ENCODE data around the gene DGUOK. TPM values are rescaled to one million over a fixed set of nuclear protein-coding genes. Genes with fewer than 3 reads are reported as not detected.
A peak's percentile ranks its signal among the peaks of the same experiment; 100 is the strongest.
"Not testable (repeated sequence)": the region's sequence is repeated elsewhere in the genome, so short reads cannot be mapped to it uniquely, and the experiment has no call there.

The DGUOK gene
- 45.7 TPM for total RNA-seq

GRCh38 chr2:73926493-73927327 is at the start of gene DGUOK:
Gene DGUOK (plus strand): TSS chr2:73926880. CDS start chr2:73926911, 31 bp downstream.
- peak; percentile 93 for DNase-seq

- DNase-seq: no peak
Measured at GRCh38 chr2:73877071-73877802, 49.4 kb upstream of the DGUOK start.

GRCh38 chr2:73877984-73878383 is 48.7 kb upstream of the DGUOK start:
- not testable (repeated sequence) for DNase-seq

GRCh38 chr2:73885406-73885805 is 41.3 kb upstream of the DGUOK start:
- no peak for DNase-seq

- DNase-seq: no peak
Measured at GRCh38 chr2:73886357-73886756, 40.3 kb upstream of the DGUOK start.

- not testable (repeated sequence) for DNase-seq
Measured at GRCh38 chr2:73887596-73888353, 38.9 kb upstream of the DGUOK start.

GRCh38 chr2:73888388-73888787 is 38.3 kb upstream of the DGUOK start:
- no peak for DNase-seq

- no peak for DNase-seq
Measured at GRCh38 chr2:73889206-73889605, 37.5 kb upstream of the DGUOK start.

- DNase-seq: no peak
Measured at GRCh38 chr2:73890301-73891092, 36.2 kb upstream of the DGUOK start.

- no peak for DNase-seq
Measured at GRCh38 chr2:73891276-73891901, 35.3 kb upstream of the DGUOK start.

GRCh38 chr2:73892631-73893329 is 33.9 kb upstream of the DGUOK start, which contains the start of gene ACTG2:
Gene ACTG2 (plus strand): TSS chr2:73893008. CDS start chr2:73901312, 8,304 bp downstream.
- no peak for DNase-seq

- DNase-seq: no peak
Measured at GRCh38 chr2:73893764-73894474, 32.8 kb upstream of the DGUOK start.

- no peak for DNase-seq
Measured at GRCh38 chr2:73894475-73894850, 32.2 kb upstream of the DGUOK start.

GRCh38 chr2:73894877-73895276 is 31.8 kb upstream of the DGUOK start:
- no peak for DNase-seq

- no peak for DNase-seq
Measured at GRCh38 chr2:73895473-73895872, 31.2 kb upstream of the DGUOK start.

- DNase-seq: no peak
Measured at GRCh38 chr2:73896362-73897239, 30.1 kb upstream of the DGUOK start.

GRCh38 chr2:73897240-73897583 is 29.5 kb upstream of the DGUOK start:
- DNase-seq: no peak

- no peak for DNase-seq
Measured at GRCh38 chr2:73897934-73898333, 28.7 kb upstream of the DGUOK start.

GRCh38 chr2:73899801-73900336 is 26.8 kb upstream of the DGUOK start:
- no peak for DNase-seq

All from occipital lobe (tissue), 2 donors.